ENCODE results near the gene BABAM2.
A peak's percentile ranks its signal among the peaks of the same experiment; 100 is the strongest.
"Not testable (repeated sequence)": the region's sequence is repeated elsewhere in the genome, so short reads cannot be mapped to it uniquely, and the experiment has no call there.

BABAM2 gene

DNA sequence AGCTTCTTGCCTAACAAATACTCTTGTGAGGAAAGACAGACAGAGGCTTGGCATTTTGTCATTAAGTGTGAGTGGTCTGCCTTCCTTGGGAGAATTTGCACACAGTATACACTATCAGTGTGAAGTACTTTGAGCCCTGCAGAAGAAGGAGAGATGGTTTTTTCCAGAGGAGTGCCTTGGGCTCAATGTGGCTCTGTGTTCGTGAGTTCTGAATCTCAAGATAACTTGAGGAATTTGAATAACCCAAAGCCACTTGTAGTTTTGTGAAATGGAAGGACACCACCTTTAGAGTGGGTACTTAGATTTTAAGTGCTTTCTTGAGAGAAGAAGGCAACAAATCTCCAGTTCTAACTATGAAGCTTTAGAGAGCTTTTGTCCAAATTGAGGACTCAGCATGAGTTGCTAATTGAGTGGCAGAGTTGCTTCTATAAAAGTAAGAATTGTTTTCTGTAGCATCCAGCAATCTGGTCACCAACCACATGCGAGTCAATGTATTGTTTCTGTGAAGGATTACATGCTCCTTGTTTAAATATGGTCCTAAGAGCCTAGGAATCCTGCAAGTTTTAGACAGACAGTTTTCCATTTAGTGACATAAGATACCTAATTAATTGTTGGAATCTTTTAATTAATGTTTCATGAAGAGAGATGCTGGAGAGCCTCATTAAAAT lies 68.3 kb downstream of the BABAM2 start:
- Mint-ChIP-seq H3K27me3 (no peaks in the 10 kb centered on the region), H3K9me3 (peaks cover 2% of the 10 kb centered on the region), H3K36me3 (peaks cover 33% of the 10 kb centered on the region), H3K4me3 (no peak overlapping the region), H3K4me1 (peaks cover 75% of the 10 kb centered on the region), H3K27ac (no peak overlapping the region)
- no peak for DNase-seq
- CTCF ChIA-PET, result no interaction called here

DNA sequence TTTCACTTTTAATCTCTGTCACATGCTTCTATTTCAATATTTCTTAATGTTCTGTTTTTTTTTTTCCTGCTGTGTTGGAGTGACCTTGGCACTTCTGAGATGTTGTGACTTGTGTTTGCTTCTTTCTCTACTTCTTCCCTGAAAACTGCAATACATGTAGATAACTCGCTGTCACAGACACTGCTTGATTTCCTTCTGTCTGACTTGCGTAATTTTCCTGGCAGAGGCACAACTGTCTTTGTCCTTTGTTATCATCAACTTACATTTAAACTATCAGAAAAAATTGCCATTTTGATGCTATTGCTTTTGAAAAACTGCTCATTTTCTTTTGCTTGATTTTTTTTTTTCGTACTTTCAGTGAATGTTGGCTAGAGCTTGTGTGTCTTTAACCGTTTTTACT lies 69.0 kb downstream of the BABAM2 start:
- DNase-seq, result no peak
- Mint-ChIP-seq H3K9me3 (peaks cover 9% of the 10 kb centered on the region), H3K36me3 (peaks cover 40% of the 10 kb centered on the region), H3K27me3 (no peaks in the 10 kb centered on the region), H3K27ac (peak overlapping the region; percentile 79), H3K4me3 (no peak overlapping the region), H3K4me1 (peaks cover 76% of the 10 kb centered on the region)
- CTCF ChIA-PET, result no interaction called here

DNA sequence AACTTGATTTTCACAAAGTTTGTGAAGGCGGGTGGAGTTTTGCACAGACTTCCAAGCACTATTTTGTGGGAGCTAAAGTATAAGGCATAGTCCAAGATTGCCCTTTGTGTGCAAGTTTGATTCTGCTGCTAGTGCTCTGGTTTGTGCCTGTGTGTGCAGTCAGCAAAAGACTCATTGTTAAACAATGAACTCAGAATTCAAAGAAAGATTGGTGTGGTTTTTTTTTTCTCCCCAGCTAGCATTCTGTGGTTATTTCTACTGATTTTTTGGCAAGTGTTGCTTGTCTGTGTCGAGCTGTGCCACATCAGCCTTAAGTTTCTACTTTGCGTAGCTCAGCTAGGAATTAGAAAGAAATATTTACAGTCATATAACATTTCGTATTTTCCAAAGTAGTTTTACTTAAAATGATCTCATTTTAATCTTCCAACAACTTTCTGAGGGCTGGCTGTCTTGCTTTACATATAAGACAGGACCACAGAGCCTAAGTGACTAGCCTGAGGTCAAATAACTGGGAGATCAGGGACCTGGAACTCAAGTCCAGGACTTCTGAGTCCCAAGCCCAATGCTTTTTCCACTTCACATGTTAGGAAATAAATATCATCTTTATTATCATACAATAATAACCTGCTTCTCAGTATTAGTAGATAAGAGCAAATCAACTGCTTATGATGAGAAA lies 69.8 kb downstream of the BABAM2 start:
- H3K27ac Mint-ChIP-seq, result peak overlapping the region; percentile 79
- peaks cover 9% of the 10 kb centered on the region for H3K9me3 Mint-ChIP-seq
- DNase-seq, result peak; percentile 31
- H3K27me3 Mint-ChIP-seq, result no peaks in the 10 kb centered on the region
- peaks cover 76% of the 10 kb centered on the region for H3K4me1 Mint-ChIP-seq
- CTCF ChIA-PET, result no interaction called here
- peak overlapping the region; percentile 26 for H3K4me3 Mint-ChIP-seq
- peaks cover 38% of the 10 kb centered on the region for H3K36me3 Mint-ChIP-seq

DNA sequence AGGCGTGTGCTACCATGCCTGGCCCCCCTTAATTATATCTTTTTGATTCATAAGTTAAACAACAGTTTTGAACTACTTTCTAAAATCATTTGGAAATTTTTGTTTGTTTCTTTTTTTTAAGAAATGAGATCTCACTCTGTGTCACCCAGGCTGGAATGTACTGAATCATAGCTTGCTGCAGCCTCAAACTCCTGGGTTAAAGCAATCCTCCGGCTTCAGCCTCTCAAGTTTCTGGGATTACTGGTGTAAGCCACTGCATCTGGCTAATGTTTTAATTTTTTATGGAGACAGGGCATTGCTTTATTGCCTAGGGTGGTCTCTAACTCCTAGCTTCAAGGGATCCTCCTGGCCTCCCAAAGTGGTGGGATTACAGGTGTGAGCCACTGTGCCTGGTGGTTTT lies 71.5 kb downstream of the BABAM2 start:
- no peaks in the 10 kb centered on the region for H3K27me3 Mint-ChIP-seq
- peaks cover 79% of the 10 kb centered on the region for H3K4me1 Mint-ChIP-seq
- peaks cover 12% of the 10 kb centered on the region for H3K9me3 Mint-ChIP-seq
- H3K4me3 Mint-ChIP-seq, result no peak overlapping the region
- no peak overlapping the region for H3K27ac Mint-ChIP-seq
- CTCF ChIA-PET, result no interaction called here
- DNase-seq, result no peak
- H3K36me3 Mint-ChIP-seq, result peaks cover 37% of the 10 kb centered on the region

DNA sequence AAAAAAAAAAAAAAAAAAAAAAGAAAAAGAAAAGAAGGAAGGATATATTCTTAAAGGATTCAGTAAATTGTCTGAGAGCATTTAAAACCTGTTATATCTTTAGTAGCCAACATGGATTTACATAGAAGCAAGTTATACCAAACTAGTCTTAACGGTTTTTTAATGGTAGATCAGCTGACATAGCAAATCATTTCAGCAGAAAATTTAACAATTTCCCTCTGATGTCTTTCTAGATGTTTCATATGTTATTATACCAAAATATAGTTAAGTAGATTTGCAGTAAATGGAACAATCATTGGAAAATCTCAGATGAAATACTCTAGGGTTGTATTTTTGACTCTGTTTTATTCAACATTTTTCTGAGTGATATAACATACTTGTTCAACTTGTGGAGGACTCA lies 72.9 kb downstream of the BABAM2 start:
- H3K9me3 Mint-ChIP-seq, result peaks cover 25% of the 10 kb centered on the region
- H3K27me3 Mint-ChIP-seq, result no peaks in the 10 kb centered on the region
- no peak overlapping the region for H3K27ac Mint-ChIP-seq
- peaks cover 40% of the 10 kb centered on the region for H3K36me3 Mint-ChIP-seq
- DNase-seq, result no peak
- CTCF ChIA-PET, result no interaction called here
- peaks cover 73% of the 10 kb centered on the region for H3K4me1 Mint-ChIP-seq
- H3K4me3 Mint-ChIP-seq, result no peak overlapping the region

DNA sequence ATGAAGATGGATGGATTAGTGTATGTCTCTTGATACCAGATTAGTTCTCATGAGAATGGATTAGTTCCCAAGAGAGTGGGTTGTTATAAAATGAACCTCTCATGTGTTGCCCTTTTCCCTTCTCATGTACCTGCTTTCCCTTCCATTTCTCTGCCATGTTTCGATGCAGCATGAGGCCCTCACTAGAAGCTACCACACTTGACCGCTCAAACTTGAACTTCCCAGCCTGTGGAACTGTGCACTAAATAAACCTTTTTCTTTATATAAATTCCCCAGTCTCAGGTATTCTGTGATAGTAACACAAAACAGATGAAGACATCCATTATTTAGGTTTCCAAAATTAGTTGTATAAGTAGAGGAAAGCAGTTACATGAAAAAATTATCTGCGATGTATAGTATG lies 73.5 kb downstream of the BABAM2 start:
- H3K36me3 Mint-ChIP-seq, result peaks cover 43% of the 10 kb centered on the region
- H3K27ac Mint-ChIP-seq, result no peak overlapping the region
- CTCF ChIA-PET, result no interaction called here
- no peak for DNase-seq
- H3K27me3 Mint-ChIP-seq, result no peaks in the 10 kb centered on the region
- H3K4me3 Mint-ChIP-seq, result no peak overlapping the region
- H3K9me3 Mint-ChIP-seq, result peaks cover 31% of the 10 kb centered on the region
- peaks cover 67% of the 10 kb centered on the region for H3K4me1 Mint-ChIP-seq

DNA sequence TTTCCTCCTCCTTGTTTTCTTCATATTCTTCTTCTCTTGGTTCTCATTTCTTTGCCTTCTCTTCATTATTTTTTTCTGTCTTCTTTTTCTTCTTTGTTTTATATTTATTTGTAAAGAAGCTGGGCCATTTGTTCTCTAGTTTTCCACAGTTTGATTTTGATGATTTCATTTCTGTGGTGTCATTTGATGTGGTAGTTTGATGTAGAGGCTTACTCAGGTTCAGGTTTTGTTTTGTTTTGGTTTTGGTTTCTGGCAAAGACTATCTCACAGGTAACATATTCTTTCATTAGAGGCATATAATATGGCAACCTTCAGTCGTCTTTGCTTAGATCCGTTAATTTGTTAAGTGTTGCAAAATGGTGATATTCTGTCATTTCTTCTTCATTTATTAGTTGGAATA lies 75.3 kb downstream of the BABAM2 start:
- peaks cover 49% of the 10 kb centered on the region for H3K4me1 Mint-ChIP-seq
- CTCF ChIA-PET, result interaction anchor here (0.6 kb wide), 1 partner anchor 137 kb away, joined by 5 read pairs; no protein-coding TSS in a partner anchor
- H3K36me3 Mint-ChIP-seq, result peaks cover 48% of the 10 kb centered on the region
- peak overlapping the region; percentile 88 for H3K27ac Mint-ChIP-seq
- peaks cover 36% of the 10 kb centered on the region for H3K9me3 Mint-ChIP-seq
- no peaks in the 10 kb centered on the region for H3K27me3 Mint-ChIP-seq
- no peak for DNase-seq
- peak overlapping the region; percentile 16 for H3K4me3 Mint-ChIP-seq

DNA sequence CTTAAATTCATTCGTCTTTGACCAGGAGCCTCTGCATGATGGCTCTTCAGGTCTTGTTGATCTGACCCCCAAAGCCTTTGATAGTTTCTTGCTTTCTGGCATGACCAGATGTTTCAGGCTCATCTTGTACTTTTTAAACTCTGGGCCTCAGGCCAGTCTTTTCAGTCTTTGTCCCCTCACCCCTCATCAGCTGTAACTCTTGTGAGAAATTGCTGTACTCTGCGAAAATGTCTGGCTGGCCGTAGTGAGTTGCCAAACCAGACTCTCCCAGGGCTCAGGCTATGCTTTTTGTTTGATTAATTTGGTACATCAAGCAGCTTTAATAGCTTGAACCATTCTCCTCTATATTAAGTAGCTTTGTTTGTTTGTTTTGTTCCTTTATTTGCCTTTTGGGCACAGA lies 75.9 kb downstream of the BABAM2 start:
- Mint-ChIP-seq H3K4me3 (no peak overlapping the region), H3K27ac (peak overlapping the region; percentile 88), H3K4me1 (peaks cover 43% of the 10 kb centered on the region), H3K27me3 (no peaks in the 10 kb centered on the region), H3K36me3 (peaks cover 46% of the 10 kb centered on the region), H3K9me3 (peaks cover 36% of the 10 kb centered on the region)
- no peak for DNase-seq
- CTCF ChIA-PET, result no interaction called here

DNA sequence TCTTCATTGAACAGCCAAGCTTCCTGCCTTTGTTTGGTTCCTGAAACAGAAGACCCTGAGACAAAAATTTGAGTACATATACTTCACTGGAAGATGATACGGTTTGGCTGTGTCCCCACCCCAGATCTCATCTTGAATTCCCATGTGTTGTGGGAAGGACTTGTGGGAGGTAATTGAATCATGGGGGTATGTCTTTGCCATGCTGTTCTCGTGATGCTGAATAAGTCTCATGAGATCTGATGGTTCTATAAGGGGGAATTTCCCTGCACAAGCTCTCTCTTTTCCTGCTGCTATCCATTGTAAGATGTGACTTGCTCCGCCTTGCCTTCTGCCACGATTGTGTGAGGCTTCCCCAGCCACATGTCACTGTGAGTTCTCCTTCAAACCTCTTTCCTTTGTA lies 76.5 kb downstream of the BABAM2 start:
- DNase-seq, result no peak
- peak overlapping the region; percentile 25 for H3K27ac Mint-ChIP-seq
- peaks cover 46% of the 10 kb centered on the region for H3K36me3 Mint-ChIP-seq
- H3K9me3 Mint-ChIP-seq, result peaks cover 36% of the 10 kb centered on the region
- CTCF ChIA-PET, result no interaction called here
- peaks cover 39% of the 10 kb centered on the region for H3K4me1 Mint-ChIP-seq
- H3K4me3 Mint-ChIP-seq, result no peak overlapping the region
- H3K27me3 Mint-ChIP-seq, result no peaks in the 10 kb centered on the region

DNA sequence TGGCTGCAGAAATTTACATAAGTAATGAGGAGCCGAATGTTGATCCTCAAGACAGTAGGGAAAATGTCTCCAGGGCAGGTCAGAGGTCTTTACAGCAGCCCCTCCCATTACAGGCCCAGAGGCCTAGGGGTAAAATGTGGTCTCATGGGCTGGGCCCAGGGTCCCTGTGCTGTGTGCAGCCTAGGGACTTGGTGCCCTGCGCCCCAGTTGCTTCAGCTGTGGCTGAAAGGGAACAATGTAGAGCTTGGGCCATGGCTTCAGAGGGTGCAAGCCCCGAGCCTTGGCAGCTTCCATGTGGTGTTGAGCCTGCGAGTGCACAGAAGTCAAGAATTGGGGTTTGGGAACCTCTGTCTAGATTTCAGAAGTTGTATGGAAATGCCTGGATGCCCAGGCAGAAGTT lies 77.5 kb downstream of the BABAM2 start:
- DNase-seq, H3K27me3 Mint-ChIP-seq, H3K4me3 Mint-ChIP-seq, H3K27ac Mint-ChIP-seq, CTCF ChIA-PET: not testable (repeated sequence)
- peaks cover 36% of the 10 kb centered on the region for H3K9me3 Mint-ChIP-seq
- peaks cover 37% of the 10 kb centered on the region for H3K4me1 Mint-ChIP-seq
- peaks cover 44% of the 10 kb centered on the region for H3K36me3 Mint-ChIP-seq

DNA sequence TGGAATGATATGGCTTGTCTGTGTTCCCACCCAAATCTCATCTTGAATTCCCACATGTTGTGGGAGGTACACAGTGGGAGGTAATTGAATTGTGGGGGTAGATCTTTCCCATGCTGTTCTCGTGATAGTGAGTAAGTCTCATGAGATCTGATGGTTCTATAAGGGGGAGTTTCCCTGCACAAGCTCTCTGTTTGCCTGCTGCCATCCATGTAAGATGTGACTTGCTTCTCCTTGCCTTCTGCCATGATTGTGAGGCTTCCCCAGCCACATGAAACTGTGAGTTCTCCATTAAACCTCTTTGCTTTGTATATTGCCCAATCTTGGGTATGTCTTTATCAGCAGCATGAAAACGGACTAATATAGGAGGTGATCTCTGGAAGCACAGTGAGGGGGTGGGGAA lies 78.4 kb downstream of the BABAM2 start:
- DNase-seq, CTCF ChIA-PET, H3K4me3 Mint-ChIP-seq, H3K27ac Mint-ChIP-seq, H3K27me3 Mint-ChIP-seq: not testable (repeated sequence)
- Mint-ChIP-seq H3K9me3 (peaks cover 32% of the 10 kb centered on the region), H3K36me3 (peaks cover 39% of the 10 kb centered on the region), H3K4me1 (peaks cover 37% of the 10 kb centered on the region)

DNA sequence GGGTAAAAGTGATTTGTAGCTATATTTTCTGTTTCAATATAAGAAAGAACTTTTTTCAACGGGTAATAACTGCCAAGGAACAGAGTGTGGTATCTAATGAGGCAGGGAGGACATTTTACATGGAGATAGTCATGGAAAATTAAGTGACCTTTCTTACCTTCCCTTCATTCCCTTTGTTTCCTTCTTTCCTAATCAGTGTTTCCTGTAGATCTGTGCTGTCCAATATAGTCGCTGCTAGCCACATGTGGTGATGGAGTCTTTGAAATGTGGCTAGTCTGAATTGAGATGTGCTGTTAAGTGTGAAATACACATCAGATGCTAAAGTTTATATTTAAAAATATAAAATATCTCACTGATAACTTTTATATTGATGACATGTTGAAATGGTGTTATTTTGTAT lies 81.8 kb downstream of the BABAM2 start:
- Mint-ChIP-seq H3K4me3 (no peak overlapping the region), H3K36me3 (peaks cover 31% of the 10 kb centered on the region), H3K27me3 (no peaks in the 10 kb centered on the region), H3K9me3 (peaks cover 21% of the 10 kb centered on the region), H3K27ac (no peak overlapping the region), H3K4me1 (peaks cover 3% of the 10 kb centered on the region)
- CTCF ChIA-PET, result interaction anchor here (1.5 kb wide), 1 partner anchor 15 kb away, joined by 3 read pairs; no protein-coding TSS in a partner anchor
- no peak for DNase-seq

DNA sequence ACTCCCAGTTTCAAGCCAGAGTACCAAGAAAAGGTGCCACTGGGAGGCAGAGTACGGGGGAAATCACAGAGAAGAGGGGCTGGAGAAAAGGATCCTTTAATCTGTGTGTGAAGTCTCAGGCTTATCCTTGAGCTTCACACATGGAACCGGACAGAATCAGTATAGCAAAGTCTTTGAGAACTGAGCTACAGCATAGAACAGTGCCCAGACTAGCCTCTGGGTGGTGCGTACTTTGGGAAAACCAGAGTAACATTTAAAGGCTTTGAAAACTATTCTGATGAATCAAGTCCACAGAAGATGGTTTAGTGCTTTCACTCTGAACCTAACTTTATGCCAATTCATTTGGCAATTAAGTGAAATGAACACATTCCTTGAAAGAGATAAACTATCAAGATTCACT lies 83.1 kb downstream of the BABAM2 start:
- peaks cover 8% of the 10 kb centered on the region for H3K4me1 Mint-ChIP-seq
- peaks cover 25% of the 10 kb centered on the region for H3K36me3 Mint-ChIP-seq
- no peak overlapping the region for H3K27ac Mint-ChIP-seq
- CTCF ChIA-PET, result no interaction called here
- peaks cover 17% of the 10 kb centered on the region for H3K9me3 Mint-ChIP-seq
- no peak overlapping the region for H3K4me3 Mint-ChIP-seq
- H3K27me3 Mint-ChIP-seq, result no peaks in the 10 kb centered on the region
- no peak for DNase-seq

DNA sequence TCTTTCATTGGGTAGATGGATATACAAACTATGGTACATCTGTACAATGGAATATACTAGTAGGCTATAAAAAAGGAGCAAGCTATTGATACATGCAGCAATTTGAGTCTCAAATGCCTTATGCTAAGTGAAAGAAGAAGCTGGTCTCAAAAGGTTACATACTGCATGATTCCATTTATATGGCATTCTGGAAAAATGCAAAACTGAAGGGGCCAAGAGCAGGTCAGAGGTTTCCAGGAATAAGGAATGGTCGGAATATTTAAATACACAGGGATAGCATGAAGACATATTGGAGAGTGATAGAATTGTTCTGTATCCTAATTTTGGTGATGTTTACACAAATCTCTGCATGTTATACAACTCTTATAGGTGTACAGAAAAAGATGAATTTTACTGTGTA lies 85.8 kb downstream of the BABAM2 start:
- H3K4me1 Mint-ChIP-seq, result peaks cover 17% of the 10 kb centered on the region
- no peak for DNase-seq
- no peak overlapping the region for H3K27ac Mint-ChIP-seq
- peaks cover 9% of the 10 kb centered on the region for H3K9me3 Mint-ChIP-seq
- peaks cover 16% of the 10 kb centered on the region for H3K36me3 Mint-ChIP-seq
- H3K27me3 Mint-ChIP-seq, result no peaks in the 10 kb centered on the region
- H3K4me3 Mint-ChIP-seq, result no peak overlapping the region
- CTCF ChIA-PET, result no interaction called here

DNA sequence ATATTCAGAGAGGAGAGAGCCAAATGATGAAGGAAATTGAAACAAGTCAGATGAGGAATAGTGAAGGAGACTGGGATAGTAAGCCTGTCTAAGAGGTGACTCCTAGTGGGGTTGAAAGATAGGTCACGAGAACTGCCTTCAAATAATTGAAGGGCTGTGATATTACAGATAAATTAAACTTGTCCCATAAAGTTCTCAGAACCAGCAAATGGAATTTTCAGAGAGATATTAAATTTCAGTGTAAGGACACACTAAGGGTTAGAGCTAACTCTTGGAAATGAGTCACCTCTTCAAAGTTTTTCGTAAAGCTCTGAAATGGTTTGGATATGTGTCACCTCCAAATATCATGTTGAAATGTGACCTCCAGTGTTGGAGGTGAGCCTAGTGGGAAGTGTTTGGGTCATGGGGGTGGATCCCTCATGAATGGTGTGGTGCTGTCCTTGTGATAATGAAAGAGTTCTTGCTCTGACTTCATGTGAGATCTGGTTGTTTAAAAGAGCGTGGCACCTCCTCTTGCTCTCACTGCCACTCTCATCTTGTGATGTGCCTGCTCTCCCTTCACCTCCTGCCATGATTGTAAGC lies 87.3 kb downstream of the BABAM2 start:
- Mint-ChIP-seq H3K4me1 (peaks cover 17% of the 10 kb centered on the region), H3K27me3 (no peaks in the 10 kb centered on the region), H3K36me3 (peaks cover 17% of the 10 kb centered on the region), H3K4me3 (no peak overlapping the region), H3K9me3 (peaks cover 9% of the 10 kb centered on the region), H3K27ac (no peak overlapping the region)
- CTCF ChIA-PET, result no interaction called here
- DNase-seq, result no peak

Measured in activated naive CD4-positive, alpha-beta T cell treated with anti-CD3 and anti-CD28 coated beads, Interleukin-2, amount 10 ng/mL, durations not matched to agents 7 days and 5 days (primary cell).